Endothelial cell of umbilical vein (primary cell): ENCODE results near the gene FCER2. TPM values are rescaled to one million over a fixed set of nuclear protein-coding genes. Genes with fewer than 3 reads are reported as not detected.

ENCODE experiments used
- BruUV-seq: library from RNA; stranded (reverse); fragments of 400-500 nt; replicated peaks from 2 replicates; lab custom pipeline; 2021; lab: Mats Ljungman, UMichigan
- CTCF ChIA-PET: fragments of 300-600, 350-600 bp; sonication (Branson Sonifier 250); formaldehyde crosslinking; loops from one replicate; lab custom pipeline; 2021; ENCODE audit warnings: antibody characterized with exemption, inconsistent platforms; lab: Charles Lee
- POLR2A ChIA-PET: fragments of 300-600, 350-600 bp; sonication (Branson Sonifier 250); formaldehyde crosslinking; loops from one replicate; lab custom pipeline; 2021; ENCODE audit warnings: antibody characterized with exemption, inconsistent platforms; lab: Charles Lee
- DNase-seq: peaks from one replicate; pipeline ENCODE4 v3.0.0-alpha.2; 2011; ENCODE audit warnings: low read depth, low spot score
- FAIRE-seq: peaks from 2 replicates; lab custom pipeline; 2011; peaks lifted over from hg19 to GRCh38; lab: Jason Lieb, UNC
- H2AFZ ChIP-seq: 2 replicates; pipeline ENCODE4 v1.6.0; 2012; ENCODE audit warnings: low read depth, low read length, control low read depth, inconsistent platforms
- H3K27ac ChIP-seq: 2 replicates; pipeline ENCODE4 v1.5.1; 2011; ENCODE audit warnings: low read depth, mild to moderate bottlenecking, control low read depth, low read length, moderate library complexity; ENCODE audit not compliant: insufficient read depth
- H3K27me3 ChIP-seq, 2 experiments: 2 replicates each; pipeline versions ENCODE4 v1.6.0 to v1.6.1; 2011; ENCODE audit warnings: low read length in 2 of 2, mixed read lengths in 1 of 2; ENCODE audit not compliant: control insufficient read depth in 2 of 2, insufficient read depth in 2 of 2
- H3K36me3 ChIP-seq, 2 experiments: 2 replicates in 1 of 2; 3 replicates in 1 of 2; pipeline ENCODE4 v1.5.1; 2011; ENCODE audit warnings: low read length in 2 of 2, mild to moderate bottlenecking in 1 of 2, moderate library complexity in 1 of 2; ENCODE audit not compliant: control insufficient read depth in 2 of 2, insufficient read depth in 2 of 2; ENCODE audit errors: extremely low read depth in 1 of 2
- H3K4me1 ChIP-seq: 3 replicates; pipeline ENCODE4 v1.5.1; 2011; ENCODE audit warnings: mild to moderate bottlenecking, low read length; ENCODE audit not compliant: control insufficient read depth, insufficient read depth; ENCODE audit errors: extremely low read depth
- H3K4me2 ChIP-seq: 2 replicates; pipeline ENCODE4 v1.6.1; 2011; ENCODE audit warnings: low read length, control low read depth, mixed read lengths; ENCODE audit not compliant: insufficient read depth
- H3K4me3 ChIP-seq, 3 experiments: fragments of 200-600 bp in 1 of 3; sonication (generic), shearing (Covaris generic) in 1 of 3; replicated peaks in 1 of 3; 2 replicates each; pipeline ENCODE4 v1.5.1; 2011 to 2016; ENCODE audit warnings: control low read depth in 3 of 3, low read length in 3 of 3, mild to moderate bottlenecking in 2 of 3, inconsistent platforms in 1 of 3, low read depth in 1 of 3, moderate library complexity in 1 of 3; ENCODE audit not compliant: insufficient read depth in 1 of 3
- H3K79me2 ChIP-seq: 2 replicates; pipeline ENCODE4 v1.6.0; 2012; ENCODE audit warnings: low read length, inconsistent platforms; ENCODE audit not compliant: control insufficient read depth, insufficient read depth
- H3K9ac ChIP-seq: replicated peaks from 2 replicates; pipeline ENCODE3; 2011; ENCODE audit warnings: low read length, control low read depth; ENCODE audit not compliant: insufficient read depth; ENCODE audit errors: extremely low read depth
- H3K9me1 ChIP-seq: replicated peaks from 3 replicates; pipeline ENCODE4 v1.6.0; 2011; ENCODE audit warnings: mild to moderate bottlenecking, low read length; ENCODE audit not compliant: control insufficient read depth, insufficient read depth; ENCODE audit errors: extremely low read depth
- H3K9me3 ChIP-seq: replicated peaks from 2 replicates; pipeline ENCODE4 v1.5.1; 2012; ENCODE audit warnings: low read length, inconsistent platforms; ENCODE audit not compliant: control insufficient read depth, insufficient read depth
- H4K20me1 ChIP-seq: replicated peaks from 2 replicates; pipeline ENCODE3; 2011; ENCODE audit warnings: mild to moderate bottlenecking, low read length; ENCODE audit not compliant: control insufficient read depth, insufficient read depth; ENCODE audit errors: extremely low read depth
- CTCF ChIP-seq, 2 donors: IDR thresholded peaks; 1 replicate in 1 of 2; 2 replicates in 1 of 2; pipeline ENCODE4 v1.5.1; 2011; ENCODE audit warnings: low read length in 2 of 2, mild to moderate bottlenecking in 2 of 2, moderate library complexity in 2 of 2, control low read depth in 1 of 2, inconsistent platforms in 1 of 2, low read depth in 1 of 2; ENCODE audit not compliant: insufficient read depth in 1 of 2; ENCODE audit errors: extremely low read depth in 1 of 2
- EZH2 ChIP-seq: IDR thresholded peaks from 2 replicates; pipeline ENCODE4 v1.6.1; 2012; ENCODE audit warnings: borderline replicate concordance, low read depth, mild to moderate bottlenecking, moderate library complexity, low read length, inconsistent platforms; ENCODE audit not compliant: severe bottlenecking
- FOS ChIP-seq: IDR thresholded peaks from 2 replicates; pipeline ENCODE4 v1.6.1; 2011; ENCODE audit warnings: mild to moderate bottlenecking, low read length, moderate library complexity, borderline replicate concordance; ENCODE audit not compliant: insufficient read depth
- GATA2 ChIP-seq: IDR thresholded peaks from 2 replicates; pipeline ENCODE4 v1.7.0; 2011; ENCODE audit warnings: low read depth, mild to moderate bottlenecking, moderate library complexity, mixed read lengths, low read length; ENCODE audit not compliant: insufficient read length, insufficient read depth
- JUN ChIP-seq: IDR thresholded peaks from 2 replicates; pipeline ENCODE4 v1.6.1; 2011; ENCODE audit warnings: borderline replicate concordance, low read depth; ENCODE audit not compliant: insufficient read length, insufficient read depth
- MAX ChIP-seq: IDR thresholded peaks from 2 replicates; pipeline ENCODE4 v1.6.1; 2011; ENCODE audit not compliant: insufficient read depth, insufficient read length
- MYC ChIP-seq: IDR thresholded peaks from one replicate; pipeline ENCODE4 v1.6.1; 2011; ENCODE audit warnings: mild to moderate bottlenecking, low read depth, low read length
- POLR2A ChIP-seq: IDR thresholded peaks from 2 replicates; pipeline ENCODE4 v1.6.1; 2012; ENCODE audit warnings: low read depth, mild to moderate bottlenecking, control low read depth, low read length
- POLR2AphosphoS5 ChIP-seq: IDR thresholded peaks from 2 replicates; pipeline ENCODE4 v1.6.1; 2012; ENCODE audit warnings: low read depth, mild to moderate bottlenecking, control low read depth, low read length, moderate library complexity; ENCODE audit not compliant: insufficient read depth
- dilution Hi-C: fragments of 300-500 bp; cut with MboI; formaldehyde crosslinking; loops from one replicate; pipeline ENCODE4 v1.15.0; 2019; ENCODE audit warnings: low sequenced_read_pairs; ENCODE audit not compliant: extremely low pct_ligation_motif_present
- intact Hi-C: fragments of 100-400 bp; cut with micrococcal nuclease; formaldehyde crosslinking; loops from one replicate; pipeline ENCODE4 v1.10.0; 2022
- polyA plus RNA-seq, 4 experiments: library from polyadenylated mRNA; depleted of rRNA in 3 of 4; stranded (reverse) in 3 of 4; unstranded in 1 of 4; fragments of >200 nt; gene quantifications; 2 replicates each; pipeline versions ENCODE4 v1.2.1 to v1.2.3, GENCODE V29; 2011 to 2012; ENCODE audit warnings: missing spikeins in 1 of 4
- total RNA-seq: library from RNA; stranded (reverse); gene quantifications from 2 replicates; pipeline ENCODE4 v1.2.3, GENCODE V29; 2021

Gene FCER2
- total and polyA plus RNA-seq, 2 donors (not counting 3 experiments of a cell fraction or from before 2014, with no cell fraction given): not detected

GRCh38 chr19:7661744-7662538 is 40.0 kb downstream of the FCER2 start:
- no TSS peak for BruUV-seq
- CTCF ChIA-PET: interaction anchor here (0.6 to 3.3 kb wide), 3 partner anchors 12 to 36 kb away, joined by 3 to 24 read pairs (median 5); partner anchors contain the start of gene TRAPPC5

More at GRCh38 chr19:7661744-7662538, 40.0 kb downstream of the FCER2 start:
- Histone ChIP-seq H3K9me3 (no peaks in the 10 kb centered on the region), H4K20me1 (no peaks in the 10 kb centered on the region), H3K79me2 (no peaks in the 10 kb centered on the region), H3K36me3 (no peaks in the 10 kb centered on the region), H3K9me1 (no peaks in the 10 kb centered on the region), H3K4me3 (no peak overlapping the region), H3K9ac (no peak overlapping the region), H3K4me2 (no peak overlapping the region), H3K4me1 (no peaks in the 10 kb centered on the region), H3K27me3 (peaks cover 0 to 2% of the 10 kb centered on the region in 2 experiments), H3K27ac (no peak overlapping the region), H2AFZ (no peak overlapping the region)
- POLR2A ChIA-PET: no interaction called here
- dilution Hi-C loops (no loop called here), intact Hi-C loops (no loop called here)
- TF ChIP-seq JUN: no peak
- no peak for TF ChIP-seq FOS
- no peak for TF ChIP-seq MYC
- no peak for TF ChIP-seq CTCF (IDR thresholded peaks at IDR 0.05; ENCODE audit: extremely low read depth in 1 of 2, insufficient read depth in 1 of 2, low read depth in 1 of 2, low read length in 2 of 2)
- no peak for TF ChIP-seq POLR2AphosphoS5
- TF ChIP-seq GATA2: no peak
- no peak for TF ChIP-seq MAX
- TF ChIP-seq POLR2A: no peak
- TF ChIP-seq EZH2: no peak
- no peak for DNase-seq
- FAIRE-seq: no peak
